HG03095 (cell line): ENCODE measurements around the gene KIRREL3.

Experiments
- ATAC-seq: cut with Tn5 transposase; IDR thresholded peaks from one replicate; pipeline ENCODE4 v1.9.1; 2021; ENCODE audit warnings: moderate library complexity; ENCODE audit not compliant: unreplicated experiment

The KIRREL3 gene

GRCh38 chr11:126612671-126613070 is 387.9 kb downstream of the KIRREL3 start:
- ATAC-seq: no peak

GRCh38 chr11:126611438-126611837 is 389.1 kb downstream of the KIRREL3 start:
- ATAC-seq: no peak

- no peak for ATAC-seq
These were observed 391.9 kb downstream of the KIRREL3 start for GRCh38 chr11:126608658-126609057.

- no peak for ATAC-seq
These were observed 392.6 kb downstream of the KIRREL3 start for GRCh38 chr11:126607776-126608541.

GRCh38 chr11:126607374-126607773 is 393.2 kb downstream of the KIRREL3 start:
- no peak for ATAC-seq

GRCh38 chr11:126606484-126606883 is 394.1 kb downstream of the KIRREL3 start:
- ATAC-seq: no peak

GRCh38 chr11:126604461-126604860 is 396.1 kb downstream of the KIRREL3 start:
- no peak for ATAC-seq

GRCh38 chr11:126603486-126603885 is 397.1 kb downstream of the KIRREL3 start:
- ATAC-seq: no peak

- ATAC-seq: no peak
These were observed 397.6 kb downstream of the KIRREL3 start for GRCh38 chr11:126602993-126603392.

- ATAC-seq: no peak
These were observed 398.1 kb downstream of the KIRREL3 start for GRCh38 chr11:126602349-126602940.

- ATAC-seq: no peak
These were observed 398.9 kb downstream of the KIRREL3 start for GRCh38 chr11:126601550-126602215.

GRCh38 chr11:126601136-126601535 is 399.4 kb downstream of the KIRREL3 start:
- no peak for ATAC-seq

GRCh38 chr11:126599217-126599897 is 401.2 kb downstream of the KIRREL3 start:
- no peak for ATAC-seq

- ATAC-seq: no peak
These were observed 402.0 kb downstream of the KIRREL3 start for GRCh38 chr11:126598344-126599216.

- no peak for ATAC-seq
These were observed 403.5 kb downstream of the KIRREL3 start for GRCh38 chr11:126597041-126597440.

GRCh38 chr11:126596474-126596873 is 404.1 kb downstream of the KIRREL3 start:
- no peak for ATAC-seq

GRCh38 chr11:126595560-126595959 is 405.0 kb downstream of the KIRREL3 start:
- ATAC-seq: no peak

- no peak for ATAC-seq
These were observed 405.6 kb downstream of the KIRREL3 start for GRCh38 chr11:126594921-126595367.

GRCh38 chr11:126592496-126593410 is 407.8 kb downstream of the KIRREL3 start:
- no peak for ATAC-seq
